SIG-M5 treated with dmso at 0.1 percent for 504 hours (cell line): ENCODE results near the gene ECM1.

Source experiments
- DNase-seq: peaks from one replicate; lab custom pipeline; 2025; ENCODE audit not compliant: unreplicated experiment; lab: John Stamatoyannopoulos, UW

Gene ECM1

DNA sequence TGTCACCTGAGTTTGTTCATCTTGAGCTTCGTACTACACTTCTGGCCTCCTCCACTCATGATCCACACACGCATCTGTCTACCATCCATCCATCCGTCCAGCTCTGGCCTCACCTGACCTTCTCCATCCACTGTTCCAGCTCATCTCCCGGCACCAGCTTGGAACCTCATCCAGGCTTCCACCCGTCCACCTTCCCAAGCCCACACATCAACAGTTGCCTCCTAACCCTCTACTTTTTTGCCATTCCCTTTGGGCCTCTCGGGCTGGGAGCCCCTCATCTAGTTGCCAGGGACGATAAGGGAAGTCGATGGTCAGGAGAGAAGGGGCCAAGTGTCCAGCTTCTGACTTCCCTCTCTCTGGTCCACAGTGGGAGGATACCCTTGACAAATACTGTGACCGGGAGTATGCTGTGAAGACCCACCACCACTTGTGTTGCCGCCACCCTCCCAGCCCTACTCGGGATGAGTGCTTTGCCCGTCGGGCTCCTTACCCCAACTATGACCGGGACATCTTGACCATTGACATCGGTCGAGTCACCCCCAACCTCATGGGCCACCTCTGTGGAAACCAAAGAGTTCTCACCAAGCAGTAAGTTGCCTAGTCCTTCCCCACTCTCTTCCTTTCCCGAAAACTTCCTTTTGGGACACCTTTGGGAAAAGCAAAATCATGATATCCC, 4.2 kb downstream of the ECM1 start:
- DNase-seq = no peak

DNA sequence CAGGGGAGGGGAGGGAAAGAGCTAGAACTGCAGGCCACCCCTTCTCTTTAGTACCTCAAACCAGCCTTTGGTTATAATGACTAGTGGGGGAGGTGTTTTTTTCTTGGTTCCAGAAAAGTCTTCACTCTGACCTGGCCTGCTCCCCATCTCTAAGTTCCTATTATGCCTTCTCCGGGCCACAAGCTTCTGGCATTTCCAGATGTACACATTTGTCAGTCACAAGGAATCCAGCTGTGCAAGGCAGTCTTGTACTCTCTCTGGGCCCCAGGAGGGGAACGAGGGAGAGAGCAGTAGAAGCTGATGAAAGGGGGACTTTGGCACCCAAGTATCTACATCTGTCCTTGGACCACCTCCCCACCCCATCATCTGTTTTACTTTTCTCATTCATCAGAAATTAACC, 4.9 kb downstream of the ECM1 start:
- no peak for DNase-seq

DNA sequence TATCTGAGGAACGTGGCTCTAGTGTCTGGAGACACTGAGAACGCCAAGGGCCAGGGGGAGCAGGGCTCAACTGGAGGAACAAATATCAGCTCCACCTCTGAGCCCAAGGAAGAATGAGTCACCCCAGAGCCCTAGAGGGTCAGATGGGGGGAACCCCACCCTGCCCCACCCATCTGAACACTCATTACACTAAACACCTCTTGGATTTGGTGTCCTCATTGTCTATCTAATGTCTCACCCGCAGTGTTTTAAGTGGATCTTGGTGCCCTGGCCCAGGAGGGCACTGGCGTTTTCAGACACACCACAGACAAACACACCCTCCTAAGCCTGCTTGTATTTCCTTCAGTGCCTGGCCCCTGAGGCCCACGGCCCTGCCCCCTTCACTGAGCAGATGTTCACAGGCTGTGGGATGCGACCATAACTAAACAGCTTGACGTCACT, 5.5 kb downstream of the ECM1 start:
- DNase-seq = no peak

DNA sequence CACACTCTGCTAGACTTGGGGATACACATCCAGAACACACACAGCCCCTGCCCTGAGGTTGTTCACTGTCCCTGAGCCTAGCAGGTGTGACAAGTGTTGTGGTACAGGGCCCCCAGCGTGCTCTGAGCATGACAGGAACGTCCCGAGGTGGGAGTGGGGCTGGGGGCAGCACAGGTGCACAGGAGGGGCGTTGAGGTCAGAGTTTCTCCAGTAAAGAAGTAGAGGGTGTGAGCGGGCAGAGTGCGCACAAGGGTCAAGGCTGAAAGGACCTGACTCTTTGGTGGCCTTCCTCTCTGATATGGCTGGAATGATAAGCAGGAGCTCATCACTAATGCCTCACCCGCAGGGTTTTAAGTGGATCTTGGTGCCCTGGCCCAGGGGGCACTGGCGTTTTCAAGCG, 6.4 kb downstream of the ECM1 start:
- no peak for DNase-seq

DNA sequence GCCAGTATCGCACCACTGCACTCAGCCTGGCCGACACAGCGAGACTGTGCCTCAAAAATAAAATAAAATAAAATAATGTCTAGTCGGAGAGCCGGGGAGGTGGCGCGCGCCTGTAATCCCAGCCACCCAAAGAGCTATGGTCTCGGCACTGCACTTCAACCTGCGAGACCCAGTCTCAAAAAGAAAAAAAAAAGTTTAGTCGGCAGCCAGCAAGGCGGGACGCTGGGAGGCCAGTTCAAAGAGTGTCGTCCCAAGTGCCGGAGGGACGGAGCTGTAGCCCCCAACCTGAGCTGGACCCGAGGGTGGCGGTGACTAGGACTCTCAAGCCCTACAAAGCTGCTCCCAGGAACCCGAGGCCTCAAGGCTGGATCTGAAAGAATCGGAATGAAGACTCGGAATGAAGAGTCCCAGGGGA, 7.0 kb downstream of the ECM1 start:
- DNase-seq = no peak

DNA sequence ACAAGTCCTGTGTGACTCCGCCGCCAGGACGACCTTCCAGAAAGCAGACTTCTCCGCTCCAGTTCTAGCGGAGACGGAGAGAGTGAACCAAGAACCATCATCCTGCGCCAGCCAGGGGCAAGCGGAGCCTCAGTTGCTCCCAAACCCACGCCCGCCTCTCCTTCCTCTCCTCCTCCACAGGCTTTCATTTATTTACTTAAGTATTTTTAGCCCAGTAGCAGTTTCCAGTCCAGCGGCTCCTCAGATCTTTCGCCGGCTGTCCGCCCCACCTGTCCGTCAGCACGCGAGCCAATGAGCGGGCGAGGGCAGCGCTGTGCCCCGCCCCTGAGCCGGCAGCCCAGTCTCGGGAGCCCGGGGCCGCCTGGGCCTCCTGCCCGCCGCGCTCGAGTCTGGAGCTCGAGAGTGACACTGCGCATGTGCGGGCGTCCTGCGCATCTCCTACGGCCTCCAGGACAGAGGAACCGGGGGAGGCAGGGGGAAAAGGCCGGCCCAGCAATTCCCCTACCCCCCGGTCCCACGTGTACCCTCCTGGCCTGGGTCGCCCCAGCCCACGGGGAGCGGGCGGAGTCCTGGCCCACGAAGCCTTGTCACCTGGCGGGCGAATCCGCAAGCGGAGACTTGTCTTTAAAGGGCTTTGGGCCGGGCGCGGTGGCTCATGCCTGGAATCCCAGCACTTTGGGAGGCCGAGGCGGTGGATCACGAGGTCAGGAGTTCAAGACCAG, 7.6 kb downstream of the ECM1 start, which contains the start of gene FALEC:
TSS of gene FALEC (plus strand) at position 425 of the 722 bp plus-strand sequence.
- DNase-seq = peak; percentile 99

DNA sequence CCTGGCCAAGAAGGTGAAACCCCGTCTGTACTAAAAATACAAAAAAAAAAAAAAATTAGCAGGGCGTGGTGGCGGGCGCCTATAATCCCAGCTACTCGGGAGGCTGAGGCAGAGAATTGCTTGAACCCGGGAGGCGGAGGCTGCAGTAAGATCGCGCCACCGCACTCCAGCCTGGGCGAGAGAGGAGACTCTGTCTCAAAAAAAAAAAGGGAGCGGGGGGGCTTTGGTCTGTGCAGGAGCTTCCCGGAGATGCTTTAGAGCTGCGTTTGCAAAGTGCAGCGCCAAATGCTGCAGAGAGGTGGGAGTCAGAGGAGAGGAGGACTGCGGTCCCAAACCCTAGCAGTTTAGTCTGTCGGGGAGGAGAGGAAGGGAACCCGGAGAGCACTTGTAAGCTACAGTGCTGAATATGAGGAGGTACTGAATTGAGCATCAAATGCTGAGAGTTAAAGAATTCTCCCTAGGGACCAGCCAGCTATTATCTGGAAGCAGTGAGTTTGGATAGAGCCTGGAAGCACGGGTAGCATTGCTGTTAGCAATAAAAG, 8.2 kb downstream of the ECM1 start:
- peak; percentile 55 for DNase-seq

DNA sequence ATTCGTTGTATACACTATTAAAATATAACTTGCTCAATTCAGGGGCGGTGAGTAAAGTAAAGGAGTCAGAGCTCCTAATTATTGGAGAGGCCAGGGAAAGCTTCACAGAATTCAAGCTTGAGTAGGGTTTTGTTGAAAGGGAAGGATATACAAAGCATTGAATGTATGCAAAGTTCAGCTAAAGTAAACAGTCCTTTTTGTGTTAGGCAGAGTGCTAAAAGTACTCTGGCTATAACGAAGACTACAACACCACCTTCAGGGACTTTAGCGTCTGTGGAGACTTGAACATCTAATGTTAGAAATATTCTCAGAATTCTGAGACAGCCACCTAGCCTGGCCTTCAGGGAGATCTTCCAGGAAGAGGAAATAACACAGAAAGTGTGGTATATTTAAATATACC, 8.7 kb downstream of the ECM1 start:
- DNase-seq = peak; percentile 39

DNA sequence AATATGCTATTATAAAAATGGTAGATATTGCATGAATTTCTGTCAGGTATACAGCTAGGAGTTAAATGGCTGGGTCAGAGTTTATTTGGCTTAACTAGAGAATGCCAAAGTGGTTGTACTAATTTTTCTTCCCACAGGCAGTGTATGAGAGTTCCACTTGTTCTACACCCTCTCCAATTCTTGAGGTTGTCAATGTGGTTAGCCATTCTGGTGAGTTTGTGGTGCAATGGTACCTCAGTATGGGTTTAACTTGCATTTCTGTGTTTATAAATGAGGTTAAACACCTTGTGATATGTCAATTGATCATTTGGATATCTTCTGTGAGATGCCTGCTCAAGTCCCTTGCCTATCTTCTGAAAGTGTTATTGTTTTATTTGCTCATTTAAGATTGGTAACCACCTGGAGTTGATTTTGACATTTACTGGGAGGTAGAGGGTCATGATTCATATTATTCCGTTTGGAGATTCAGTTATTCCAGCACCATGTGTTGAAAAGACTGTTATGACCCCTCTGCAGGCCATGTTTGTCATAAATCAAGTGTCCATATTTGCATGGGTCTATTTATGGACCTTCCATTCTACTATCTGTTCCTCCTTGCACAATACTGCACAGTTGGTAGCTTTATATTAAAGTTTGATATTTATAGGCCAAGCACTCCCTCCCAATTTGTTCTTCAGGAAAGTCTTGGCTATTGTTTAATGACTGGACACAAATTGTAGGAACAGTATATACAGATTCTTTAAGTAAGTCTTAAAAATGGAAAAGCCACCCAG, 13.5 kb downstream of the ECM1 start:
- DNase-seq = no peak

DNA sequence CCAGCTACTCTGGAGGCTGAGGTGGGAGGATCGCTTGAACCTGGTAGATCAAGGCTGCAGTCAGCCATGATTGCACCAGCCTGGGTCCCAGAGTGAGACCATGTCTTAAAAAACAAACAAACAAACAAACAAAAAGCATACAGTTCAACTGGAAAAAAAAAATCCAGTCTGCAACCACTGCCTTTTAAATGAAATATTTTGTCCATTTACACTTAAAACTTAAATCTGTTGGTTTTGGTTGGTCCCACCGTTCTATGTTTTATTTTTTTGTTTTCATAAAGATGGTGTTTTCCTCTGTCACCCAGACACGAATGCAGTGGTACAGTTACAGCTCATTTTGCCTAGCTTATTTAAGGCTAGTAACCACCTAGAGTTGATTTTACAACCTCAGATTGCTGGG, 17.4 kb downstream of the ECM1 start:
- no peak for DNase-seq

DNA sequence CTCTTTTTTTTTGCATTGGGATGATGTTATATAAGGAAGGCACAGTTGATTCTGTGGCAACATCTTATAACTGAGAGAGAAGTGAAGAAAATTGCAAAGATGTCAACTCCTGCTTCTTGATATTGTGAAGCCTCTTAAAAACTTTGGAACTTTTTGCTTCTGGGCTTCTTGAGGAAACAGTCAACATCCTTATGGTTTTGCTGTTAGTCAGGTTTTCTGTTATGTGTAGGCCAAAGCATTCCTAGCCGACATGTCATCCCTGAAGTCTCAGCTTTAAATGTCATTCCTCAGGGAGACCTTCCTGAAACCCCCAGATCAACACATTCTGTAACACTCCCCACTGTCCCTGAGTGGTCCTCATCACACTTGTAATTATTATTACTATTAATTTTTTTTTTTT, 20.3 kb downstream of the ECM1 start:
- DNase-seq = no peak

DNA sequence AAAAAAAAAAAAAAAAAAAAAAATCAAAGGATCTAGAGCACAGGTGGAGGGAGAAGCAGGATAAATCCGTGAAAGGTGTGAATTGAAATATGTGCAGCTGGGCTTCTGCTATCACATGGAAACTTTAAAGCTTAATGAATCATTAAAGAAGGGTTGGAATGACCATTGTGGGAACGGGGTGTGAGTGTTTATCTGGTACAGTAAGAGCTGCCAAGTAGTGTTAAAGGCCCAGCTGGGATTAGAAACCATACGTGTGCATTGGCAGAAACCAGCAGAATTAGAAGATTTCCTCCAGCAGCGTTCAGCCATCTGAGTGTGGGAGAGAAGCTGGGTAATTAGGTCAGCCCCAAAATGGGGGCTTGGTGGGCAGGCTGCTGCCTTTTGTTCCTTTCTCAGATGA, 21.1 kb downstream of the ECM1 start:
- no peak for DNase-seq

DNA sequence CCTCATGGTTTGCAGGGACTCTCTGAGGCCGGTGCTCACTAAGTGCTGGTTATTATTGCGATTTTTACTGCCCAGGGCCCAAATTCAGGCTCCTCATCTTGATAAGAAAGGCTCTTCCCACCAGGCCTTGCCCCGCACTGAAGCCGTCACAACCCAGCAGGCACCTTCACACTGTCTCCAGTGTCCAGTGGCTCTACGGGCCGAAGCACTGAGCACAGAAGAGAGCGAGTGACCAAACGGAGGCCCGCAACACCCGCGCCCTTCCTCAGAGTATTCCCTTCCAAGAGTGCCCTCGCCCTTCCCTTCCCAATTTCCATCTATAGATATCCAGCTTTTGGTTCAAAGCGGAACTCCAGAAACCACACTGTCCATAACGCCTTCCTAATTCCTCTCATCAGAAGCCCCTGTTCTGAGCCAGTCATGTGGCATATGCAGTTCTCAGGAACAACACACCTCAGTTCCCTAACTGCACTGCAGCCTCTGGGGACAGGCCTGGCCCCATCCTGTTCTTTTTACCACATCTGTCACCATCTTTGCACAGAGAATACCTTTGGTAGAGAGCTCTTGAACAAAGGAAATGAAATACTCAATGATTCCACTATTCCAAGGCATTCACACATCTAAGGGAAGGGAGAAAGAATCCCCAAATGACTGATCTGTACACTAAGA, 22.7 kb downstream of the ECM1 start:
- DNase-seq = no peak

DNA sequence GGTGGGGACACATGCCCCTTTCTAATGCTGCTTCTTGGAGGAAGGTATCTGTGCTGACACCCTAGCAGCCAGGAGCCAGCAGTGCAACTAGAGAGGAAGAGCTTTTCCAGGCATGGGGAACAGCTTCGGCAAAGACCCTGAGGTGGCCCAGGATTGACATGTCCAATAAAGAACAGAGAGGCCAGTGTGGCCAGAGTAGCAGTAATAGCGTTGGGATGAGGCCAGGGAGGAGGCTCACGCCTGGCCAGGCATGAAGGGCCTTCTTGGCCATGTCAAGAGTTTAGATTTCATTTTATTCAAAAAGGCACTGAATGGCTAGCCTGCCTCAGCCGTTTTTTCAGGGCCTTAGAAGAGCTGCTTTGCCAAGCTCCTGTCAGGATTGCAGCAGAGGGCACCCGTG, 25.0 kb downstream of the ECM1 start:
- DNase-seq = no peak

DNA sequence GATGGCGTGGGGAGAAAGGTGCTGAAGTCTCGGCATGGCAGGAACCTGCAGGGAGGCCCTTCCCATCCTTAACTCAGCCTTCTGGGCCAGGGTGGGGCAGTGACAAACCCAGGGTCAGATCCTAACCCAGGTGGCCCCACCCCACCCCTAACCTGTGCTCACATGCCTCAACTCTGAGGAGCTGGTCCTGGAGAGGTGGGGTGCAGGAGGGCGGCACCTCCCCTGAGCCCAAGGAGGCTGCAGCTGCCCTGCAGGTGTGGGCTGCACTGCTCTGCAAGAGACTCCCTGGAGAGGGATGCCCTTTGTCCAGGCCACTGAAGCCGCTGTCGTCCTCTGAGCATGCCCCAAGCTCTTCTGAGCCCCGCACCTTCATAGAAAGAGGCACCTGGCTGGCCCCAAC, 26.1 kb downstream of the ECM1 start:
- DNase-seq = no peak

DNA sequence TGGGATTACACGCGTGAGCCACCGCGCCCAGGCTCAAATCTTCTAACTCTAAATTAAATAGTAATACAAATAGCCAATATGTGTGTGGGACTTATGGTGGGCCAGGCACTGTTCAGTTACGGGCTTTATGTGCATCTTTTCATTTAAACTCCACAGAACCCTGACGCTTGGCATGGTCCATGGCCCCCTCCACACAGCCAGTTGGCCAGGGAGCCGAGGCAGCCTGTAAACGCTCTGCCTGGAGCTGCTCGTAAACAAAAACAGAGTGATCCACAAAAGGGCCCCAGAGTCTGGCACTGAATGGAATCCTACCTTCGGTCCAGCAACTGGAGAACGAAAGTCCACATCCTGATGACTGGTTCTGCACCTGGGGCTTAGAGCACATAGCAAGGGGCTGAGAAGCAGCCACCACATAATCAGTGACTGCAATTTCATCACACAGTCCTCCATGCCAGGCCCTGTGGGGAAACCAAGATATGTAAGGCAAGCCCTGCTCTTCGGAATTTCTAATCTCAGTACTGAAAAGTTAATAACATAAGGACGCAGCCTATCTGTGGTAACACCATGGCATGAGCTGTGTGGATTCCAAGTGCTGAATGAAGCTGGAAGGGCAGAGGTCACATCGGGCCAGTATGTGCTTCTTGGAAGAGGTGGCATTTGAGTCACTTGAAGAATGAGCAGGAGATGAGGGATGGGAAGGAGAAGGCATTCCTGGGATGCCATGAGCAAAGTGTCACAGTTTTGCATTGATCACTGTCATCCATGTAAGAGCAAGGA, 27.8 kb downstream of the ECM1 start:
- DNase-seq = no peak

DNA sequence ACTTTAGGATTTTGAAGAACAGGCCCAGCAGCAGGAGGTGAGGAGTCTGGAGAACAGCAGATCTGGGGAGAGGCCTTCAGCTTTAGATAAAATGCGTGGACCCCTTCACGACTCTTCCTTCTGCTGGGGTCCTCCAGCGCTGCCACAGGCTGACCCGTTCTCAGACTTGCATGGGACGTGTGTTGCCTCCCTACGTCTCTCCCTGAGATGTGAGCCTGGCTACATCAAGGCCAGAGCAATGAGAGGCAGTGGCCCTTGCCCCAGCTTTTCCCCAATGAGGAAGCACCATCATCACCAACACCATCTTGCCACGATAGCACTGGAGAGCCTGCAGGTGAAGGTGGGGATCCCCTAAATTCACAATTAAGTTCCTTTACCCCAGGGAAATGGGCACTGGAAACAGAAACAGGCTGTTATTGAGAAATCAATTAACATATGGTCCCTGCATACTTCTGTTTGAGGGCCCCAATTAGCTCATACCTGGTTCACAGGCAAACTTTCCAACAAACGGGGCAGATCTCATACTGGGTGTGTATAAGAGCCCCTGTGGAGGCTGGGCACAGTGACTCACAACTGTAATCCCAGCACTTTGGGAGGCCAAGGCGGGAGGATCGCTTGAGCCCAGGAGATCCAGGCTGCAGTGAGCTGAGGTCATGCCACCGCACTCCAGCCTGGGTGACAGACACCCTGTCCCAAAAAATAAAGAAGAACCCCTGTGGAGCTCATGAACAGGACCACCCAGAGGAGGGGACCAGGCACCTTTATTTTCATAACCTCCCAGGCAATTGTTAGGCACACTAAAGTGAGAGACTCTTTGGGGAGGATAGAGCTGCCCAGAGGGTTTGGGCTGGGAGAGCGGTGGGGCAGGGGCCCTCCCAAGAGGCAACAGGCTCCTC, 29.2 kb downstream of the ECM1 start:
- no peak for DNase-seq

DNA sequence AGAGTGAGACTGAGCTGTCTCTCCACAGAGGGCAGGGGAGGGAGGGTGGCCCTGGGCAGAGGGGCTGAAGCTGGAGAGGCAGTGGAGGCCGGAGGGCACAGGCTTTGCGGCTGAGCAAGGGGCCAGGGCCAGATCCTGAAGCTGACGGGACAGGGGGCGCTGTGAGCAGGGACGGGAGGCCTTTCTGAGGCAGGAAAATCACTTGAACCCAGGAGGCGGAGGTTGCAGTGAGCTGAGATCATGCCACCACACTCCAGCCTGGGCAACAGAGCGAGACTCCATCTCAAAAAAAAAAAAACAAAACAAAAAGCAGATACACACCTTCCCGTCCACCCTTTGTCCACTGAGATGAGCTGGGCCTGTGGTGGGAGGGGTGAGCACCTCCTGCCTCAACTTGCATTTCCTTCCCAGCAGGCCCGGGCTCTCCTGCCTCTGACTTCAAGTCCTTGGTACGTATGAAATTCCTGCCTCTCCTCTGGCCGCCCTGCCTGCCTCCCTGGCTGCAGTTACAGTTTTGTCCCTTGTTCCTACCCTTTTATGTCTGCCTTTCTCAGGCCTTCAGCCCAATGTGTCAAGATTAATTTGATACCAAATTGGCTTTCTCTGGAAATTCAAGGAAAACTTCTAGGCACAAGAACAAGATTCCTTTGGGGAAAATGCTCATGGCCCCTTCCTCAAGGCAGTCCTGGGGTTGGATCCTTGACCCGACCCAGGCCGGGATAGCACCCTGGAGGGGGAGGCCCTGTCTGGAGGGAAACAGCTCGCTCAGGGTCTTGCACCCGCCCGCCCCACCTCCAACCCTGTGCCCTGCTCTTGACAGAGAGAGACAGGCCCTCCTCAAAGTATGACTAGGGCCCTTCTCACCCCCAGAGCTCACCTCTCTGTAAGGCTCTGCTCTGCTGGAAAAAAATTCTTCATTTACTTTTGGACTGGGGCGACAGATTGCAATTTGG, 30.1 kb downstream of the ECM1 start:
- DNase-seq = no peak
